ENCODE data around the gene CHERP.
"Not testable (repeated sequence)": the region's sequence is repeated elsewhere in the genome, so short reads cannot be mapped to it uniquely, and the experiment has no call there.

CHERP gene

GRCh38 chr19:16476401-16476800, 65.8 kb downstream of the CHERP start:
- no peak for DNase-seq (ENCODE audit: low read depth)

- no peak for DNase-seq (ENCODE audit: low read depth)
These were observed 68.3 kb downstream of the CHERP start for GRCh38 chr19:16473875-16474392.

- no peak for DNase-seq (ENCODE audit: low read depth)
These were observed 69.2 kb downstream of the CHERP start for GRCh38 chr19:16472992-16473391.

- DNase-seq (ENCODE audit: low read depth): not testable (repeated sequence)
These were observed 69.7 kb downstream of the CHERP start for GRCh38 chr19:16472559-16472899.

- DNase-seq (ENCODE audit: low read depth): peak; percentile 70
These were observed 71.1 kb downstream of the CHERP start for GRCh38 chr19:16470911-16471811.

GRCh38 chr19:16470541-16470910, 71.7 kb downstream of the CHERP start:
- no peak for DNase-seq (ENCODE audit: low read depth)

All from stromal cell of bone marrow (primary cell).